H9 (cell line): Measurements from ENCODE around the gene PPIH. TPM values are rescaled to one million over a fixed set of nuclear protein-coding genes. Genes with fewer than 3 reads are reported as not detected.
A peak's percentile ranks its signal among the peaks of the same experiment; 100 is the strongest.

Source experiments
- DNase-seq: peaks from one replicate; pipeline ENCODE4 v3.0.0-alpha.2; 2017
- H2AFZ ChIP-seq: one replicate; pipeline ENCODE4 v1.6.1; 2013; ENCODE audit warnings: mild to moderate bottlenecking, low read length, control low read depth, moderate library complexity
- H2AK5ac ChIP-seq: 2 replicates; pipeline ENCODE4 v1.6.1; 2013; ENCODE audit warnings: low read length, control low read depth, mixed read lengths; ENCODE audit not compliant: insufficient read length
- H2BK120ac ChIP-seq: one replicate; pipeline ENCODE4 v1.6.1; 2013; ENCODE audit warnings: low read depth, mild to moderate bottlenecking, low read length, control low read depth, inconsistent platforms; ENCODE audit not compliant: poor library complexity, severe bottlenecking
- H2BK12ac ChIP-seq: 2 replicates; pipeline ENCODE4 v1.6.1; 2013; ENCODE audit warnings: low read length, control low read depth, mixed read lengths, low read depth; ENCODE audit not compliant: insufficient read length
- H2BK15ac ChIP-seq: 2 replicates; pipeline ENCODE4 v1.6.1; 2013; ENCODE audit warnings: low read depth, low read length, control low read depth
- H2BK20ac ChIP-seq: one replicate; pipeline ENCODE4 v1.6.1; 2013; ENCODE audit warnings: low read depth, mild to moderate bottlenecking, low read length, control low read depth, inconsistent platforms; ENCODE audit not compliant: poor library complexity, severe bottlenecking
- H2BK5ac ChIP-seq: 2 replicates; pipeline ENCODE4 v1.6.1; 2013; ENCODE audit warnings: low read length, control low read depth, mixed read lengths; ENCODE audit not compliant: insufficient read length
- H3K14ac ChIP-seq: 2 replicates; pipeline ENCODE4 v1.6.1; 2013; ENCODE audit warnings: low read length, control low read depth; ENCODE audit not compliant: insufficient read depth
- H3K18ac ChIP-seq: 2 replicates; pipeline ENCODE4 v1.6.1; 2013; ENCODE audit warnings: low read depth, mild to moderate bottlenecking, mixed read lengths, low read length, control low read depth; ENCODE audit not compliant: insufficient read length
- H3K23ac ChIP-seq: 2 replicates; pipeline ENCODE4 v1.6.1; 2013; ENCODE audit warnings: low read length, control low read depth, mixed read lengths, low read depth; ENCODE audit not compliant: insufficient read length
- H3K23me2 ChIP-seq: 2 replicates; pipeline ENCODE4 v1.6.1; 2013; ENCODE audit warnings: low read depth, mild to moderate bottlenecking, mixed read lengths, low read length, control low read depth; ENCODE audit not compliant: insufficient read length, poor library complexity, severe bottlenecking
- H3K27ac ChIP-seq: 2 replicates; pipeline ENCODE4 v1.5.1; 2013; ENCODE audit warnings: low read length, control low read depth, mixed read lengths, low read depth; ENCODE audit not compliant: insufficient read length
- H3K27me3 ChIP-seq: 2 replicates; pipeline ENCODE4 v1.6.1; 2013; ENCODE audit warnings: low read length, control low read depth, inconsistent platforms; ENCODE audit not compliant: insufficient read depth
- H3K4ac ChIP-seq: 2 replicates; pipeline ENCODE4 v1.6.1; 2013; ENCODE audit warnings: low read depth, mild to moderate bottlenecking, control low read depth, inconsistent platforms, low read length, moderate library complexity
- H3K4me1 ChIP-seq: 2 replicates; pipeline ENCODE4 v1.6.1; 2013; ENCODE audit warnings: low read length, control low read depth, inconsistent platforms; ENCODE audit not compliant: insufficient read depth
- H3K4me2 ChIP-seq: 2 replicates; pipeline ENCODE4 v1.6.1; 2013; ENCODE audit warnings: low read length, control low read depth, mixed read lengths; ENCODE audit not compliant: insufficient read length, insufficient read depth
- H3K56ac ChIP-seq: 2 replicates; pipeline ENCODE4 v1.6.1; 2013; ENCODE audit warnings: low read depth, mild to moderate bottlenecking, mixed read lengths, low read length, control low read depth; ENCODE audit not compliant: insufficient read length
- H3K79me1 ChIP-seq: 2 replicates; pipeline ENCODE4 v1.6.1; 2013; ENCODE audit warnings: low read depth, mild to moderate bottlenecking, moderate library complexity, low read length, control low read depth, inconsistent platforms; ENCODE audit not compliant: insufficient read depth, poor library complexity, severe bottlenecking
- H3K79me2 ChIP-seq: 2 replicates; pipeline ENCODE4 v1.6.1; 2013; ENCODE audit warnings: low read length, control low read depth, inconsistent platforms; ENCODE audit not compliant: insufficient read depth
- H3K9ac ChIP-seq: 2 replicates; pipeline ENCODE4 v1.6.1; 2013; ENCODE audit warnings: low read length, control low read depth, mixed read lengths; ENCODE audit not compliant: insufficient read length; ENCODE audit errors: extremely low read depth
- H3K9me3 ChIP-seq: one replicate; pipeline ENCODE4 v1.6.1; 2013; ENCODE audit warnings: low read depth, low read length, inconsistent platforms; ENCODE audit not compliant: control insufficient read depth
- H3T11ph ChIP-seq: one replicate; pipeline ENCODE4 v1.6.1; 2013; ENCODE audit warnings: mild to moderate bottlenecking, low read length, control low read depth, inconsistent platforms
- H4K20me1 ChIP-seq: one replicate; pipeline ENCODE4 v1.6.1; 2013; ENCODE audit not compliant: control insufficient read depth, insufficient read length, insufficient read depth
- H4K5ac ChIP-seq: 2 replicates; pipeline ENCODE4 v1.6.1; 2013; ENCODE audit warnings: low read depth, mild to moderate bottlenecking, mixed read lengths, low read length, control low read depth; ENCODE audit not compliant: insufficient read length
- H4K8ac ChIP-seq: replicated peaks from 2 replicates; pipeline ENCODE4 v1.6.1; 2013; ENCODE audit warnings: low read length, control low read depth, mixed read lengths, low read depth; ENCODE audit not compliant: insufficient read length
- H4K91ac ChIP-seq: 2 replicates; pipeline ENCODE4 v1.6.1; 2013; ENCODE audit warnings: low read depth, mild to moderate bottlenecking, moderate library complexity, mixed read lengths, low read length, control low read depth; ENCODE audit not compliant: insufficient read length
- H3K27ac Mint-ChIP-seq, 3 experiments: 2 replicates in 2 of 3; 3 replicates in 1 of 3; pipeline ENCODE4 v1.8.0; 2020 to 2021; ENCODE audit warnings: mixed read lengths in 3 of 3, mild to moderate bottlenecking in 1 of 3, moderate library complexity in 1 of 3
- H3K27me3 Mint-ChIP-seq: 2 replicates; pipeline ENCODE4 v1.8.0; 2021; ENCODE audit warnings: low read depth, mild to moderate bottlenecking, moderate library complexity, mixed read lengths
- H3K36me3 Mint-ChIP-seq, 3 experiments: 2 replicates in 2 of 3; 3 replicates in 1 of 3; pipeline ENCODE4 v1.8.0; 2020 to 2021; ENCODE audit warnings: low read depth in 3 of 3, mixed read lengths in 3 of 3; ENCODE audit not compliant: insufficient read depth in 1 of 3
- H3K4me1 Mint-ChIP-seq, 2 experiments: 2 replicates each; pipeline ENCODE4 v1.8.0; 2020; ENCODE audit warnings: mixed read lengths in 2 of 2
- H3K4me3 Mint-ChIP-seq, 2 experiments: 2 replicates in 1 of 2; 3 replicates in 1 of 2; pipeline ENCODE4 v1.8.0; 2020 to 2021; ENCODE audit warnings: mild to moderate bottlenecking in 2 of 2, mixed read lengths in 2 of 2, moderate library complexity in 1 of 2
- H3K9me3 Mint-ChIP-seq, 2 experiments: 2 replicates in 1 of 2; 3 replicates in 1 of 2; pipeline ENCODE4 v1.8.0; 2020; ENCODE audit warnings: mild to moderate bottlenecking in 2 of 2, mixed read lengths in 2 of 2, moderate library complexity in 1 of 2
- WGBS: extraction: QIAGEN DNeasy Blood & Tissue Kit; methylation state at CpG from one replicate; pipeline ENCODE4 v1.1.7; 2013; ENCODE audit warnings: missing lambda C conversion rate, low lambda C conversion rate, mixed read lengths; ENCODE audit not compliant: insufficient read length; ENCODE audit errors: extremely low coverage; 5-methylcytosine and 5-hydroxymethylcytosine counted together
- total RNA-seq: library from RNA; stranded (reverse); gene quantifications from 2 replicates; pipeline ENCODE4 v1.2.1, GENCODE V29; 2021
- TF ChIP-seq, protein P1 (sequence below): fragments of 200-600 bp; sonication (generic); conservative IDR thresholded peaks from 3 replicates; pipeline ENCODE4 v1.8.0; 2021; ENCODE audit warnings: antibody characterized with exemption, mild to moderate bottlenecking

Gene PPIH
- total RNA-seq, 1 experiment from 2014 or later = 89.3 TPM

- peaks cover 33% of the 10 kb centered on the region for H3K79me2 ChIP-seq
- no peaks in the 10 kb centered on the region for H3K27me3 ChIP-seq
- peak overlapping the region; percentile 99 for H3K4me2 ChIP-seq
- no peak for DNase-seq
- WGBS = no CpG with 5 or more reads among the region's 18 CpGs
- no peak overlapping the region for H2BK15ac ChIP-seq
- H2BK5ac ChIP-seq = no peak overlapping the region
- no peak overlapping the region for H3K27ac ChIP-seq
- no peak overlapping the region for H2BK120ac ChIP-seq
- no peak overlapping the region for H3K18ac ChIP-seq
- H3K4ac ChIP-seq = no peak overlapping the region
- H4K8ac ChIP-seq = no peak overlapping the region
- peaks cover 25 to 32% (median 32%) of the 10 kb centered on the region in 3 experiments for H3K36me3 Mint-ChIP-seq
- H3T11ph ChIP-seq = no peak overlapping the region
- peak overlapping the region; percentile 70 to 98 (median 98); a peak in 5 of 7 replicates for H3K27ac Mint-ChIP-seq
- H3K4me3 Mint-ChIP-seq = peak overlapping the region; percentile 93 to 97
- H3K14ac ChIP-seq = 0 out of 2 replicates have a peak overlapping the region, but pooled peaks have one; percentile 18
- peak overlapping the region; percentile 95 for H3K9ac ChIP-seq
- H4K91ac ChIP-seq = no peak overlapping the region
- H3K4me1 Mint-ChIP-seq = peaks cover 38 to 40% of the 10 kb centered on the region in 2 experiments
- no peak overlapping the region for H2BK12ac ChIP-seq
- H2AK5ac ChIP-seq = no peak overlapping the region
- no peak overlapping the region for H2BK20ac ChIP-seq
- no peak overlapping the region for H4K5ac ChIP-seq
- H3K4me1 ChIP-seq = peaks cover 2% of the 10 kb centered on the region
- no peaks in the 10 kb centered on the region for H3K79me1 ChIP-seq
- H3K27me3 Mint-ChIP-seq = no peaks in the 10 kb centered on the region
- no peak overlapping the region for H3K23ac ChIP-seq
- peaks cover 15% of the 10 kb centered on the region for H3K23me2 ChIP-seq
- H4K20me1 ChIP-seq = no peaks in the 10 kb centered on the region
- H3K56ac ChIP-seq = no peak overlapping the region
- H3K9me3 ChIP-seq = no peaks in the 10 kb centered on the region
- TF ChIP-seq, protein P1, sequence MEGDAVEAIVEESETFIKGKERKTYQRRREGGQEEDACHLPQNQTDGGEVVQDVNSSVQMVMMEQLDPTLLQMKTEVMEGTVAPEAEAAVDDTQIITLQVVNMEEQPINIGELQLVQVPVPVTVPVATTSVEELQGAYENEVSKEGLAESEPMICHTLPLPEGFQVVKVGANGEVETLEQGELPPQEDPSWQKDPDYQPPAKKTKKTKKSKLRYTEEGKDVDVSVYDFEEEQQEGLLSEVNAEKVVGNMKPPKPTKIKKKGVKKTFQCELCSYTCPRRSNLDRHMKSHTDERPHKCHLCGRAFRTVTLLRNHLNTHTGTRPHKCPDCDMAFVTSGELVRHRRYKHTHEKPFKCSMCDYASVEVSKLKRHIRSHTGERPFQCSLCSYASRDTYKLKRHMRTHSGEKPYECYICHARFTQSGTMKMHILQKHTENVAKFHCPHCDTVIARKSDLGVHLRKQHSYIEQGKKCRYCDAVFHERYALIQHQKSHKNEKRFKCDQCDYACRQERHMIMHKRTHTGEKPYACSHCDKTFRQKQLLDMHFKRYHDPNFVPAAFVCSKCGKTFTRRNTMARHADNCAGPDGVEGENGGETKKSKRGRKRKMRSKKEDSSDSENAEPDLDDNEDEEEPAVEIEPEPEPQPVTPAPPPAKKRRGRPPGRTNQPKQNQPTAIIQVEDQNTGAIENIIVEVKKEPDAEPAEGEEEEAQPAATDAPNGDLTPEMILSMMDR = no peak
- H3K9me3 Mint-ChIP-seq = no peaks in the 10 kb centered on the region
- no peak overlapping the region for H2AFZ ChIP-seq
These were observed 22.9 kb downstream of the PPIH start for GRCh38 chr1:42680921-42681683.
